NCI-H446 (cell line): ENCODE results near the gene INAFM1.
"Not testable (repeated sequence)": the region's sequence is repeated elsewhere in the genome, so short reads cannot be mapped to it uniquely, and the experiment has no call there.

Experiments
- DNase-seq, 2 experiments: peaks; one replicate each; lab custom pipeline; 2025; lab: John Stamatoyannopoulos, UW

The INAFM1 gene

DNA sequence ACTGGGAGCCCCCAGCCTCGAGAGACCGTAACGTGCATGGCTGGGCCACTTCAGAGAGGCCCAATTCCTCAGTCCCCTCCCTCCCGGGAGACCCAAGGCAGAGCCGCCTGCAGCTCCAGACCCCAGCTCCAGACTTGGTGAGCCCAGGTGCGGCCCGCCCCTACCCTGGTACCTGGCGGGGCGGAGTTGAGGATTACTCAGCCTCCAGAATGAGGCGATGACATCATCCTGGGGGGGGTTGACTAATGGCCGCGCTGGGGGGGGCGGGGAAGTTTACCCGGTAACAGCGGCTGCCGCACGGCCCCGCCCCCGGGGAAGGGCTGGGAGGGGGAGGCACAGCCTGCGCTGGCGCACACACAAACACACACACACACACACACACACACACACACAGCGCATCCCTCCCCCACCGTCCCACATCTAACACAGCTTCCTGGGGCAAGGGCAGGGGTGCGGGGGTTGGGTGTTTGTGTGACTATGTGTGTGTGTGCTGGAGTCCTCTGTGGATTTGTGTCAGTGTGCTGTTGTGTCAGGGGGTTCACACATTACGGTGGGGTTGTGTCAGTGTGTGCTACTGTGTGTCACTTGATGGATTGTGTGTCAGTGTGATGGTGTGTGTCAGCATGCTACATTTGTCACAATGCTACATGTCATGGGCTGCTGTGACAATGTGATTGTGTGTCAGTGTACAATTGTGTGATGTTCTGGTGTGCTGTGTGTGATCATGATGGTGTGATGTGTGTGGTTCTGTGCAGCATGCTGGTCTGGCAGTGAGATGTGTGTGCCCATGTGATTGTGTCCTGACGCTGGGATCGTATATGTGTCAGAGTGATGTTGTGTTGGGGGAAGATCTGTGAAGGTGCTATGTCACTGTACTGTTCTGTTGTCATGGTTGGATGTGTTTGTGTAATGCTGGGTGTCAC, 33.4 kb upstream of the INAFM1 start:
- peak; percentile 61 to 72 for DNase-seq

DNA sequence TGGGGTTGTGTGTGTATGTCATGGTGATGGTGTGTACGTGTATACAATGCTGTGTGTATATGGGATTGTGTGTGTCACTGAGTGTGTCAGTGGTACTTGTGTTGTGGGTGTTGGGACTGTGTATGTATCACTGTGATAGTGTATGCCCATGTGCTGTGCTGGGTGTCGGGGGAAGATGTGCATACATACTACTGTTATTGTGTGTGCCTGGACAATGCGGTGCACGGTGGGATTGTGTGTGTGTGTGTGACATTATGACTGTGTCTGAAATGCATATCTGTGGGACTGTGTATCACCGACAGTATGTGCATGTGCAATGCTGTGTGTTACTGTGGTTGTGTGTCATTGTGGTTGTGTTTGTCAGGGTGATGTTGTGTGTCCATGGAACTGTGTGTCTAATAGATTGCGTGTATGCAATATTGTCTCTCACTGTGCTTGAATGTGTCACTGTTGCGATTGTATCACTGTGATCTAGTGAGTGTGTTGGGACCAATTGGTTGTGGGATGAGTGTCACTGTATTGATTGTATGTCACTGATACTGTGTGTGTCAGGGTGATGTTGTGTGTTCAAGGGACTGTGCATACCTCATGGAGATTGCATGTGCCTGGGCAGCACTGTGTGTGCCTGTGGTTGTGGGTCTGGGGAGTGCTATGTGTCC, 32.6 kb upstream of the INAFM1 start:
- no peak for DNase-seq

DNA sequence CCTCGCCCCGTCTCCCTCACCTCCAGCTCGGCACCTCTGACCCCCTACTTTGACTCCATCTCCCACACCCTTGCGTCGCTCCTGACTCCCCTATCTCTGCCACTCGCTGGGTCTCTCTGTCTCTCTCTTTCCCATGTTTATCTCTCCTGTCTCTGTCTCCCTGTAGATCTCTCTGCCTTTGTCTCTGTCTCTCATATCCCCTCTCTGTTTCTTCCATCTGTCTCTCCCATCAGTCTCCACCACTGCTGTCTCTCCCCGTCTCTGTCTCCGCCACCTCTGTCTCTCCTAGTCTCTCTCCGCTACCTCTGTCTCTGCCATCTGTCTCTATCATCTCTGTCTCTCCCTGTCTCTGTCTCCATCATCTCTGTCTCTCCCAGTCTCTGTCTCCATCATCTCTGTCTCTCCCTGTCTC, 31.3 kb upstream of the INAFM1 start:
- no peak for DNase-seq

- peak; percentile 76 to 93 for DNase-seq
Observed at GRCh38 chr19:47243776-47244547, 30.7 kb upstream of the INAFM1 start.

GRCh38 chr19:47247308-47247990, 27.2 kb upstream of the INAFM1 start:
- peak; percentile 58 to 83 for DNase-seq

DNA sequence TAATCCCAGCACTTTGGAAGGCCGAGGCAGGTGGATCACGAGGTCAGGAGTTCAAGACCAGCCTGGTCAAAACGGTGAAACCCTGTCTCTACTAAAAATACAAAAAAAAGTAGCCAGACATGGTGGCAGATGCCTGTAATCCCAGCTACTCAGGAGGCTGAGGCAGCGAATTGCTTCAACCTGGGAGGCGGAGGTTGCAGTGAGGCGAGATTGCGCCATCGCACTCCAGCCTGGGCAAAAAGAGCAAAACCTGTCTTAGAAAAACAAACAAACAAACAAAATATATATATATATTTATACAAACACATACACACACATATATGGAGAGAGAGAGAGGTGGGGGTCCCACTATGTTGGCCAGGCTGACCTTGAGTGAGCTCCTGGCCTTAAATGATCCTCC, 21.7 kb upstream of the INAFM1 start:
- DNase-seq, result not testable (repeated sequence)

GRCh38 chr19:47253467-47253881, 21.2 kb upstream of the INAFM1 start:
- no peak for DNase-seq

- DNase-seq, result no peak
Observed at GRCh38 chr19:47253970-47254369, 20.7 kb upstream of the INAFM1 start.

DNA sequence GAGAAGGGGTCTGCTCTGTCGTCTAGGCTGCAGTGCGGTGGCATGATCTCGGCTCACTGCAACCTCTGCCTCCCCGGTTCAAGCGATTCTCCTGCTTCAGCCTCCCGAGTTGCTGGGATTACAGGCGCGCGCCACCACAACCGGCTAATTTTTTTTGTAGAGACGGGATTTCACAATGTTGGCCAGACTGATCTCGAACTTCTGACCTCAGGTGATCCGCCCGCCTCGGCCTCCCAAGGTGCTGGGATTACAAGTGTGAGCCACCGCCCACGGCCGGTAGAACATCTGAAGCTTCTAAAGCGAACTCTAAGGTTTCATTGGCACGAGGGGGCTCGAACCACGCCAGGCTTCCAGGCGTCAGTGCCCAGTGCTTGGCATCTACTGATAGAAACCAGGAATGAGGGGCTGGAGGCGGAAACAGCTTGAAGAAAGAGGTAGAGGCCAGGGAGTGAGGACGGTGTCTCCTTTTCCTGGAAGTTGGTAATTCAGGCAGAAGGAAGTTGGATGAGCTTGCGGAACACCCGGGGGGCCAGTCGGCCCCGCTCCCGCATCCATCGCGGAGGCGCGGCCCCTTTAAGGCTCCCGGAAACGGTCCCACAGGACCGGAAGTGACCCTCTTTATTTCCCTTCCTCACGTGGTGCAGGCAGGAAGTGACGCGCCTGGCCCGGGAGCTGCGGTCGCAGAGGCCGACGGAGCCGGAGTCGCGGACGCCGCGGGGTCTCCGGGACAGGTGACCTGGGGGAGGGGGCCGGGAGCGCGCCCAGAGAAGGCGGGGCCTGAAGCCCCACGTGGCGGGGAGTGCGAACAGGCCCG, 18.6 kb upstream of the INAFM1 start, which contains the start of gene CCDC9:
Gene CCDC9 (plus strand): TSS at position 647 of the 814 bp plus-strand sequence. CDS start 1,876 bp downstream, outside the sequence.
- DNase-seq, result peak; percentile 98 to 100

DNA sequence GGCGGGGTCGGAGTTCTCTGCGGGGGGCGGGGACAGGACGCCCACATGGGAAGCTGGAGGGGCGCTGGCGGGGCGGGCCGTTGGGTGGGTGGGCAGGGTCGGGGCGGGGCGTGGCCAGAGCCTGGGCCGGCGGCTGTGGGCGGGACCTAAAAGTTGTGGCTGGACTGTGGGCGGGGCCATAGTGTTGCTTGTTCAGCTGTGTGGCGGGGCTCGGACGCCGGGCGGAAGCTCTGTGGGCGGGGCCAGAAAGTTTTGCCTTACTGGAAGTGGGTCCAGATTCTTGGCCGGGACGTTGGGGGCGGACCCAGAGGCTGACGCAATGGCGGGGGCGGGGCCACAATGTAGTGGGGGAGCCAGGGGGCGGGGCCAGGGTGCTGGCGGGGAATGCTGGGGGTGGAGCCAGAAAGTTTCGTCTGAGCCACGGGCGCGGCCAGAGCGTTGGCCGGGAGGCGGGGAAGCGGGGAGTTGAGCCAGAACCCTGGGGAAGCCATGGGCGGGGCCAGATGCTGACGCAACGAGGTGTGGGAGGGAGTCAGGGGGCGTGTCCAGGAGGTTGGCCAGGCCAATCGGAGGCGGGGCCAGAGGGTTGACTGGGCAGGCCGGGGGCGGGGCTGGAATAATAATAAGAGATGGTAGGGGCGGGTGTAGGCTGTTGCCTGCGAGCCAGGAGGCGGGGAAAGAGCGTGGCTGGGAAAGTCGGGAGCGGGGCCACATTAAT, 17.8 kb upstream of the INAFM1 start:
- DNase-seq, result peak; percentile 99 to 100

- no peak for DNase-seq
Observed at GRCh38 chr19:47257411-47258169, 17.1 kb upstream of the INAFM1 start.

DNA sequence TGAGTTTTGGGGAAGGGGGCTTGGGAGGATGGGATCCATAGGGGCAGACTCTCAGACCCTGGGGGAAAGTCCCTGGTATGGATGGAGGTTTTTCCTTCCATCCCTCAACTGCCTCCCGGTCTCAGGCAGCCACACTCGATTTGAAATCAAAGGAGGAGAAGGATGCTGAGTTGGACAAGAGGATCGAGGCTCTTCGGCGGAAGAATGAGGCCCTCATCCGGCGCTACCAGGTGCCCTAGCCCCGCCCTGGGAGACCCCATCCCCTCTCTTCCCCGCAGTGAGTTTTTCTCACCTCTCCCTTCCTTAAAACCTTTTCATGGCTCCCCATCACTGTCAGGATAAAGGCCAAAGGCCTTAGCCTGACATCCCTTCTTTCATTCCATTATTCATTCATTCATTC, 16.3 kb upstream of the INAFM1 start:
- no peak for DNase-seq

GRCh38 chr19:47258895-47259555, 15.7 kb upstream of the INAFM1 start:
- no peak for DNase-seq

DNA sequence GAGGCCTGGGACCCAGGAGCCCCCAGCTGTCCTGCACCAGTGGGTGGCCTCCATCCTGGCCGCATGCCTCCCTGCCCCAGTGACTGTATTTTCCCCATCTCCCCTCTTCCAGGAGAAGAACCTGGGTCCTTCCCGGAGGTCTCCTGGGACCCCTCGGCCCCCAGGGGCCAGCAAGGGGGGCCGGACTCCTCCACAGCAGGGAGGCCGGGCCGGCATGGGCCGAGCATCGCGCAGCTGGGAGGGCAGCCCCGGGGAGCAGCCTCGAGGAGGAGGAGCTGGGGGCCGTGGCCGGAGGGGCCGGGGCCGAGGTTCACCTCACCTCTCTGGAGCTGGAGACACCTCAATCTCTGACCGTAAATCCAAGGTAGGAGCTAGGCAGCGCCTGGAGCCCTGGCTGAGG, 14.2 kb upstream of the INAFM1 start:
- no peak for DNase-seq

GRCh38 chr19:47261946-47262793, 12.5 kb upstream of the INAFM1 start:
- DNase-seq, result not testable (repeated sequence)

- DNase-seq, result no peak
Observed at GRCh38 chr19:47264629-47265028, 10.1 kb upstream of the INAFM1 start.

DNA sequence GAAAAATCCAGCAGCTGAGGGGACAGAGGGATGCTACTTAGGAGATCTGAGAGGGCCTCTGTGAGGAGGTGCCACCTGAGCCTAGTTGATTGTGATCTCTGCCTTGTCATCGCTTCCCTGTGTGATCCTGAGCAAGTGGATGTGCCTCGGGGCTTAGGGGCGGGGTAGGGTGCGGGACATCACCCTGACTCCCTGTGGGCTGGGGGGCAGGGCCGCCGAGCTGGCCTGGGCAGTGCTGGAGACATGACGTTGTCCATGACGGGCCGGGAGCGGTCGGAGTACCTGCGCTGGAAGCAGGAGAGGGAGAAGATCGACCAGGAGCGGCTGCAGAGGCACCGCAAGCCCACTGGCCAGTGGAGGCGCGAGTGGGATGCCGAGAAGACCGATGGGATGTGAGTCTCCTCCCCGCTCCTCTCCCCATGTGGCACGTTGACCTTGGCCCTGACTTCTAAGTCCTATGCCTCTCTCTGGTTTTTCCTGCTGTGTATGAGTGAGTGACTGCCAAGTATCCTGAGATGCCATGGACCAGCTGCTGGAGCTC, 8.2 kb upstream of the INAFM1 start:
- DNase-seq, result no peak

DNA sequence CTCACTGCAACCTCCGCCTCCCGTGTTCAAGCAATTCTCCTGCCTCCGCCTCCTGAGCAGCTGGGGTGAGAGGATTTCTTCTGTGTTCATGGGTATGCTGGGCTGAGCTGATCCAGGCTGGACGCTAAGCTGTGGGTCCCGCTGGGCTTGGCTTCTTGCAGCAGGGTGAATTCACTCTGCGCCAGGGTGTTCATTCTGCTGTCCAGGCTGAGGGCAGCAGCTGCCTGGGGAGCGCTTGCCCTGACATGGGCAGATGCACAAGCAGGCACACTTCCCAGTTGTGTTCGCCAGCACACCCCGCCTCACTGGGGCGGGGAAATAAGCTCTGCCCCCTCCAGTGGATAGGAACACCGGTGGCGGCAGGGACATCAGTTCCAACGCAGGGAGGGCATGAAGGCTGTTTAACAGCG, 7.3 kb upstream of the INAFM1 start:
- DNase-seq, result no peak
